Measurements from ENCODE around the gene CFAP91.

- TF ChIP-seq BCOR (IDR thresholded peaks at IDR 0.05) (no peak), POLR2A (conservative IDR thresholded peaks at IDR 0.05) (no peak)
Measured at GRCh38 chr3:119695480-119695879, 7.3 kb upstream of the CFAP91 start.
